ENCODE measurements around the gene LRRC4B. TPM values are rescaled to one million over a fixed set of nuclear protein-coding genes. Genes with fewer than 3 reads are reported as not detected.
A peak's percentile ranks its signal among the peaks of the same experiment; 100 is the strongest.

The LRRC4B gene
- total RNA-seq, 1 experiment from 2014 or later, result 3.8 TPM

- Histone ChIP-seq H4K8ac (replicated peaks; ENCODE audit: insufficient read length, low read depth, low read length) (no peak overlapping the region), H4K91ac (ENCODE audit: insufficient read length, low read depth, low read length) (no peak overlapping the region), H3K4me1 (ENCODE audit: insufficient read depth, low read length) (peaks cover 4% of the 10 kb centered on the region; the same call in 1 of the 2 replicates), H3K4me2 (ENCODE audit: insufficient read depth, insufficient read length, low read length) (peak overlapping the region; percentile 42), H3K27ac (ENCODE audit: insufficient read length, low read depth, low read length) (no peak overlapping the region), H3K18ac (ENCODE audit: insufficient read length, low read depth, low read length) (no peak overlapping the region), H2BK12ac (ENCODE audit: insufficient read length, low read depth, low read length) (no peak overlapping the region), H3K14ac (ENCODE audit: insufficient read depth, low read length) (no peak overlapping the region), H3K9me3 (ENCODE audit: control insufficient read depth, low read depth, low read length) (peaks cover 7% of the 10 kb centered on the region), H2BK5ac (ENCODE audit: insufficient read length, low read length) (no peak overlapping the region), H4K20me1 (ENCODE audit: control insufficient read depth, insufficient read depth, insufficient read length) (no peaks in the 10 kb centered on the region), H3K23me2 (ENCODE audit: insufficient read length, low read depth, low read length, poor library complexity, severe bottlenecking) (no peaks in the 10 kb centered on the region), H2AK5ac (ENCODE audit: insufficient read length, low read length) (no peak overlapping the region), H2BK20ac (ENCODE audit: low read depth, low read length, poor library complexity, severe bottlenecking) (no peak overlapping the region), H3K4ac (ENCODE audit: low read depth, low read length) (no peak overlapping the region), H3K23ac (ENCODE audit: insufficient read length, low read depth, low read length) (no peak overlapping the region), H2BK15ac (ENCODE audit: low read depth, low read length) (no peak overlapping the region), H2AFZ (ENCODE audit: low read length) (no peak overlapping the region), H4K5ac (ENCODE audit: insufficient read length, low read depth, low read length) (no peak overlapping the region), H2BK120ac (ENCODE audit: low read depth, low read length, poor library complexity, severe bottlenecking) (no peak overlapping the region), H3K56ac (ENCODE audit: insufficient read length, low read depth, low read length) (no peak overlapping the region), H3K79me1 (ENCODE audit: insufficient read depth, low read depth, low read length, poor library complexity, severe bottlenecking) (peaks cover 9% of the 10 kb centered on the region), H3K79me2 (ENCODE audit: insufficient read depth, low read length) (peaks cover 5% of the 10 kb centered on the region; the same call in 1 of the 2 replicates), H3T11ph (ENCODE audit: low read length) (no peak overlapping the region), H3K27me3 (ENCODE audit: insufficient read depth, low read length) (no peaks in the 10 kb centered on the region), H3K9ac (ENCODE audit: extremely low read depth, insufficient read length, low read length) (no peak overlapping the region)
- TF ChIP-seq, protein P1, sequence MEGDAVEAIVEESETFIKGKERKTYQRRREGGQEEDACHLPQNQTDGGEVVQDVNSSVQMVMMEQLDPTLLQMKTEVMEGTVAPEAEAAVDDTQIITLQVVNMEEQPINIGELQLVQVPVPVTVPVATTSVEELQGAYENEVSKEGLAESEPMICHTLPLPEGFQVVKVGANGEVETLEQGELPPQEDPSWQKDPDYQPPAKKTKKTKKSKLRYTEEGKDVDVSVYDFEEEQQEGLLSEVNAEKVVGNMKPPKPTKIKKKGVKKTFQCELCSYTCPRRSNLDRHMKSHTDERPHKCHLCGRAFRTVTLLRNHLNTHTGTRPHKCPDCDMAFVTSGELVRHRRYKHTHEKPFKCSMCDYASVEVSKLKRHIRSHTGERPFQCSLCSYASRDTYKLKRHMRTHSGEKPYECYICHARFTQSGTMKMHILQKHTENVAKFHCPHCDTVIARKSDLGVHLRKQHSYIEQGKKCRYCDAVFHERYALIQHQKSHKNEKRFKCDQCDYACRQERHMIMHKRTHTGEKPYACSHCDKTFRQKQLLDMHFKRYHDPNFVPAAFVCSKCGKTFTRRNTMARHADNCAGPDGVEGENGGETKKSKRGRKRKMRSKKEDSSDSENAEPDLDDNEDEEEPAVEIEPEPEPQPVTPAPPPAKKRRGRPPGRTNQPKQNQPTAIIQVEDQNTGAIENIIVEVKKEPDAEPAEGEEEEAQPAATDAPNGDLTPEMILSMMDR (conservative IDR thresholded peaks at IDR 0.05), result no peak
- peaks cover 8 to 21% of the 10 kb centered on the region in 2 experiments for H3K4me1 Mint-ChIP-seq
- DNase-seq, result no peak
- H3K9me3 Mint-ChIP-seq, result peaks cover 10 to 21% of the 10 kb centered on the region in 2 experiments
- H3K36me3 Mint-ChIP-seq (ENCODE audit: insufficient read depth in 1 of 3, low read depth in 3 of 3), result peaks cover 38 to 47% (median 43%) of the 10 kb centered on the region in 3 experiments
- no CpG with 5 or more reads among the region's 17 CpGs for WGBS (ENCODE audit: extremely low coverage, insufficient read length, low lambda C conversion rate)
- peak overlapping the region in 1 of 3 experiments; percentile 86; a peak in 2 of 7 replicates for H3K27ac Mint-ChIP-seq
- H3K4me3 Mint-ChIP-seq, result peak overlapping the region; percentile 96 to 99
- peaks cover 2% of the 10 kb centered on the region; the same call in 1 of the 2 replicates for H3K27me3 Mint-ChIP-seq (ENCODE audit: low read depth)
Observed at GRCh38 chr19:50477751-50478515, 90.3 kb downstream of the LRRC4B start.
